ENCODE results near the gene CDH12.

Gene CDH12

DNA sequence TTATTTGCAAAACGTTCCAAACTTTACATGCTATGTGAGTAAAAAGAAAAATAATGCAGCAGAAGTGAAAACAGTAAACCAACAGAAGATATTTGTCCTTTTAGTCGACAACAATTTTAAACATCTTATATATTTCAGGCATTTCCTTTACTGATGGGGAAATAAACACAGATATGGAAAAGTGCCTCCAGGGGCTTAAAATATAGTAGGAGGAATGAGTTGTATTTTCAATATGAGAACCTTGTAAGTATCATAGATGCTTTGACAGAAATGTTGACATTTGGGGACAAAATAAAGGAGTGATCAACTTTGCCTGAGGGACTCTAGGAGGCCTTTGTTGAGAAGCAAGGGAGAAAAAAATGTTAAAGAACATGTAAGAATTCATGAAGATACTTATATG, 1043.5 kb downstream of the CDH12 start:
- TF ChIP-seq, protein P1, sequence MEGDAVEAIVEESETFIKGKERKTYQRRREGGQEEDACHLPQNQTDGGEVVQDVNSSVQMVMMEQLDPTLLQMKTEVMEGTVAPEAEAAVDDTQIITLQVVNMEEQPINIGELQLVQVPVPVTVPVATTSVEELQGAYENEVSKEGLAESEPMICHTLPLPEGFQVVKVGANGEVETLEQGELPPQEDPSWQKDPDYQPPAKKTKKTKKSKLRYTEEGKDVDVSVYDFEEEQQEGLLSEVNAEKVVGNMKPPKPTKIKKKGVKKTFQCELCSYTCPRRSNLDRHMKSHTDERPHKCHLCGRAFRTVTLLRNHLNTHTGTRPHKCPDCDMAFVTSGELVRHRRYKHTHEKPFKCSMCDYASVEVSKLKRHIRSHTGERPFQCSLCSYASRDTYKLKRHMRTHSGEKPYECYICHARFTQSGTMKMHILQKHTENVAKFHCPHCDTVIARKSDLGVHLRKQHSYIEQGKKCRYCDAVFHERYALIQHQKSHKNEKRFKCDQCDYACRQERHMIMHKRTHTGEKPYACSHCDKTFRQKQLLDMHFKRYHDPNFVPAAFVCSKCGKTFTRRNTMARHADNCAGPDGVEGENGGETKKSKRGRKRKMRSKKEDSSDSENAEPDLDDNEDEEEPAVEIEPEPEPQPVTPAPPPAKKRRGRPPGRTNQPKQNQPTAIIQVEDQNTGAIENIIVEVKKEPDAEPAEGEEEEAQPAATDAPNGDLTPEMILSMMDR (IDR thresholded peaks at IDR 0.05; ENCODE audit: insufficient read depth, low read length), result no peak
- no peak for TF ChIP-seq GABPA (IDR thresholded peaks at IDR 0.05; ENCODE audit: low read depth)
- TF ChIP-seq SPI1 (IDR thresholded peaks at IDR 0.05; ENCODE audit: borderline replicate concordance, low read depth), result no peak
- no peak for TF ChIP-seq POLR2AphosphoS5 (IDR thresholded peaks at IDR 0.05; ENCODE audit: low read depth)
- TF ChIP-seq, protein P2, sequence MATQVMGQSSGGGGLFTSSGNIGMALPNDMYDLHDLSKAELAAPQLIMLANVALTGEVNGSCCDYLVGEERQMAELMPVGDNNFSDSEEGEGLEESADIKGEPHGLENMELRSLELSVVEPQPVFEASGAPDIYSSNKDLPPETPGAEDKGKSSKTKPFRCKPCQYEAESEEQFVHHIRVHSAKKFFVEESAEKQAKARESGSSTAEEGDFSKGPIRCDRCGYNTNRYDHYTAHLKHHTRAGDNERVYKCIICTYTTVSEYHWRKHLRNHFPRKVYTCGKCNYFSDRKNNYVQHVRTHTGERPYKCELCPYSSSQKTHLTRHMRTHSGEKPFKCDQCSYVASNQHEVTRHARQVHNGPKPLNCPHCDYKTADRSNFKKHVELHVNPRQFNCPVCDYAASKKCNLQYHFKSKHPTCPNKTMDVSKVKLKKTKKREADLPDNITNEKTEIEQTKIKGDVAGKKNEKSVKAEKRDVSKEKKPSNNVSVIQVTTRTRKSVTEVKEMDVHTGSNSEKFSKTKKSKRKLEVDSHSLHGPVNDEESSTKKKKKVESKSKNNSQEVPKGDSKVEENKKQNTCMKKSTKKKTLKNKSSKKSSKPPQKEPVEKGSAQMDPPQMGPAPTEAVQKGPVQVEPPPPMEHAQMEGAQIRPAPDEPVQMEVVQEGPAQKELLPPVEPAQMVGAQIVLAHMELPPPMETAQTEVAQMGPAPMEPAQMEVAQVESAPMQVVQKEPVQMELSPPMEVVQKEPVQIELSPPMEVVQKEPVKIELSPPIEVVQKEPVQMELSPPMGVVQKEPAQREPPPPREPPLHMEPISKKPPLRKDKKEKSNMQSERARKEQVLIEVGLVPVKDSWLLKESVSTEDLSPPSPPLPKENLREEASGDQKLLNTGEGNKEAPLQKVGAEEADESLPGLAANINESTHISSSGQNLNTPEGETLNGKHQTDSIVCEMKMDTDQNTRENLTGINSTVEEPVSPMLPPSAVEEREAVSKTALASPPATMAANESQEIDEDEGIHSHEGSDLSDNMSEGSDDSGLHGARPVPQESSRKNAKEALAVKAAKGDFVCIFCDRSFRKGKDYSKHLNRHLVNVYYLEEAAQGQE (IDR thresholded peaks at IDR 0.05; ENCODE audit: insufficient replicate concordance, low read depth), result no peak
- no peak for DNase-seq (ENCODE audit: low read depth in 1 of 2, low spot score in 1 of 2)
- Histone ChIP-seq H3K4me3 (replicated peaks; ENCODE audit: insufficient read depth, low read length) (no peak overlapping the region), H3K27ac (replicated peaks) (no peak overlapping the region), H3K27me3 (ENCODE audit: insufficient read depth, poor library complexity, severe bottlenecking) (no peaks in the 10 kb centered on the region)

DNA sequence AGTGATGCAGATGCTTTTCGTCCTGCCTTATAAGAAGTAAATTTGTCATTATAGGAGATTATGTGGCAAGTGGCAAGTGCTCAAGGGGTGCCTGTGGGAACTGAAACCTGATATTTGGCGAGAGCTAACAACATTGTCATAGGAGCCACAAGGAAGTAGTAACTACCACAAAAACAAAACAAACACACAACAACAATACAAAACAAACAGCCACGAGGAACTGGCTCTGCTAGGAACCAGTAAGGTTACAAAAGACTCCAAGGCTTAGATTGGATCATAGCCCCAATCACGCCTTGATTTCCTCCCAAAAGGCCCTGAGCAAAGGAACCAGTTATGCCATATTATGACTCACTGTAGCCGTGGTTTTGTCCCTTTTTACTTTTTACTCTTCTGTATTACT, 1045.2 kb downstream of the CDH12 start:
- DNase-seq (ENCODE audit: low read depth in 1 of 2, low spot score in 1 of 2), result no peak
- no peaks in the 10 kb centered on the region for H3K27me3 ChIP-seq (ENCODE audit: insufficient read depth, poor library complexity, severe bottlenecking)
- no peak overlapping the region for H3K4me3 ChIP-seq (replicated peaks; ENCODE audit: insufficient read depth, low read length)
- H3K27ac ChIP-seq (replicated peaks), result no peak overlapping the region
- TF ChIP-seq GABPA (IDR thresholded peaks at IDR 0.05; ENCODE audit: low read depth), result no peak
- no peak for TF ChIP-seq POLR2AphosphoS5 (IDR thresholded peaks at IDR 0.05; ENCODE audit: low read depth)
- no peak for TF ChIP-seq SPI1 (IDR thresholded peaks at IDR 0.05; ENCODE audit: borderline replicate concordance, low read depth)

DNA sequence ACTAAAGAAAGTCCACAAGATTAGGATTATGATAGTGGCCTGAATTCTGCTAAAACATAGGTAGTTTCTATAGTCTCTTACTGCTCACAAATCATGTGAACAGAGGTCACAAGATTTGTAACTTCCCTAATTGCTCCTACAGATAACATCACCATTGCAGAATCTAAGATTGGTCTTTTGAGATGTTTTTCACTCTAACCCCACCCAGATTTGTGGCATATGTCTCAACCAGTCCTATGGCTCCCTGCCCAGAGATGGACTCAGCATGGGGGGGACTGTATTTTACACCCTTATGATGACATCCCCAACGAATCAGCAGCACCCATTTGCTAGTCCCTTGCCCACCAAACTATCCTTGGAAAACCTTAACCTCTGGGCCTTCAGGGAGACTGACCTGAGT, 1046.2 kb downstream of the CDH12 start:
- H3K27me3 ChIP-seq (ENCODE audit: insufficient read depth, poor library complexity, severe bottlenecking), result no peaks in the 10 kb centered on the region
- H3K27ac ChIP-seq (replicated peaks), result no peak overlapping the region
- H3K4me3 ChIP-seq (replicated peaks; ENCODE audit: insufficient read depth, low read length), result no peak overlapping the region
- no peak for DNase-seq (ENCODE audit: low read depth in 1 of 2, low spot score in 1 of 2)
- no peak for TF ChIP-seq POLR2AphosphoS5 (IDR thresholded peaks at IDR 0.05; ENCODE audit: low read depth)
- TF ChIP-seq GABPA (IDR thresholded peaks at IDR 0.05; ENCODE audit: low read depth), result no peak
- no peak for TF ChIP-seq SPI1 (IDR thresholded peaks at IDR 0.05; ENCODE audit: borderline replicate concordance, low read depth)
- TF ChIP-seq, protein P2 (IDR thresholded peaks at IDR 0.05; ENCODE audit: insufficient replicate concordance, low read depth), result no peak
- TF ChIP-seq, protein P1 (IDR thresholded peaks at IDR 0.05; ENCODE audit: insufficient read depth, low read length), result no peak

DNA sequence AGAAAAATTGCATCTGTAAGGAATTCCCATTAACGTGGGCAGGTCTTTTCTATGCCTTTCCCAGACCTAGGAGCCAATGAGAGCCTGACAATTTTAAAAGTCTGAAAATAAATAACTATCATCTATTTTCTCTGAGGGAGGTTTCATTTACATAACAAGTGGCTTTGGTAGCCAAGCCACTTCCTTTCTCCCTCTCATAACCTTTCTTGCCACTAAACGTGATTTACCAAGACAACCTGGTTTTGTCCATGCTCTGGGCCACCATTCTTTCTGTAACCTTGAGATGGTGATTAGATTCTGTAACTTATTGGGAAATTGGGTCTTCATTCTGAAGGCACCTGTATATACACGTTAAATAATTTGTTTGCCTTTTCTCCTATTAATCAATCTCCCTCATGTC, 1046.9 kb downstream of the CDH12 start:
- TF ChIP-seq GABPA (IDR thresholded peaks at IDR 0.05; ENCODE audit: low read depth), result no peak
- no peak for TF ChIP-seq POLR2AphosphoS5 (IDR thresholded peaks at IDR 0.05; ENCODE audit: low read depth)
- TF ChIP-seq SPI1 (IDR thresholded peaks at IDR 0.05; ENCODE audit: borderline replicate concordance, low read depth), result no peak
- TF ChIP-seq, protein P1 (IDR thresholded peaks at IDR 0.05; ENCODE audit: insufficient read depth, low read length), result no peak
- TF ChIP-seq, protein P2 (IDR thresholded peaks at IDR 0.05; ENCODE audit: insufficient replicate concordance, low read depth), result no peak
- DNase-seq (ENCODE audit: low read depth in 1 of 2, low spot score in 1 of 2), result no peak
- Histone ChIP-seq H3K27me3 (ENCODE audit: insufficient read depth, poor library complexity, severe bottlenecking) (no peaks in the 10 kb centered on the region), H3K27ac (replicated peaks) (no peak overlapping the region), H3K4me3 (replicated peaks; ENCODE audit: insufficient read depth, low read length) (no peak overlapping the region)
